HFFc6 (cell line): ENCODE results near the gene ABCD2. TPM values are rescaled to one million over a fixed set of nuclear protein-coding genes. Genes with fewer than 3 reads are reported as not detected.

Experiments used
- DNase-seq: peaks from one replicate; pipeline ENCODE4 v3.0.0-alpha.2; 2018
- H3K27ac Mint-ChIP-seq: 2 replicates; pipeline ENCODE4 v1.8.0; 2020; ENCODE audit warnings: mild to moderate bottlenecking, mixed read lengths
- H3K27me3 Mint-ChIP-seq: 2 replicates; pipeline ENCODE4 v1.8.0; 2021; ENCODE audit warnings: mild to moderate bottlenecking, moderate library complexity, mixed read lengths; ENCODE audit not compliant: insufficient read depth
- H3K36me3 Mint-ChIP-seq: 2 replicates; pipeline ENCODE4 v1.8.0; 2021; ENCODE audit warnings: low read depth, mixed read lengths
- H3K4me1 Mint-ChIP-seq: 2 replicates; pipeline ENCODE4 v1.8.0; 2020; ENCODE audit warnings: low read depth, mixed read lengths
- H3K4me3 Mint-ChIP-seq: 2 replicates; pipeline ENCODE4 v1.8.0; 2020; ENCODE audit warnings: mild to moderate bottlenecking, moderate library complexity, mixed read lengths
- H3K9me3 Mint-ChIP-seq: 2 replicates; pipeline ENCODE4 v1.8.0; 2020; ENCODE audit warnings: mild to moderate bottlenecking, mixed read lengths
- total RNA-seq, 6 experiments: library from RNA; stranded (reverse); fragmentation: NEBNext Ultra II Directional; extraction: Animal tissue kit (Norgen Biotek cat#: 25700); gene quantifications; 2 replicates in 1 of 6; 3 replicates in 5 of 6; pipeline ENCODE4 v1.2.3, GENCODE V29; 2021
- TF ChIP-seq, protein P1 (sequence below): fragments of 200-600 bp; sonication (generic); IDR thresholded peaks from 2 replicates; pipeline ENCODE4 v1.5.0; 2021; ENCODE audit warnings: antibody characterized with exemption, mild to moderate bottlenecking

The ABCD2 gene
- total RNA-seq, 6 experiments from 2014 or later: not detected

DNA sequence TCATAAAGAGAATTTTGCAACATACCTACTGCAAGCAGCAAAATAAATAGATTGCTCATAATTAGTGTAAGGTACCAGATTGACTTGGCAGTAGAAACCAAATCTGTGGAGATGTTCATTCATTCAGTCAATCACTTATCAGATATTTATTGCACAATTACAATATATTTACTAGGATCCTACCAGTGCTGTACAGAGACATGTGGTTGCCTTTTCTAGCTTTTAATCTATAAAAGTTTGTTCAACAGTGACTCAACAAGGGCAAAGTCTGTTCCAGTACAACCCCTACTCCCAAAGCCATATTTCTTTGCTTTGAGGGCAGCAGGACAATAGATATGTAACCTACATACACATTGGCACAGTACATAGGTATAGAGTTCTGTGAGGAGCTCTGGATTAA is 27.3 kb downstream of the ABCD2 start:
- no peak overlapping the region for H3K27ac Mint-ChIP-seq
- H3K27me3 Mint-ChIP-seq: no peaks in the 10 kb centered on the region; the same call in 1 of the 2 replicates
- TF ChIP-seq, protein P1, sequence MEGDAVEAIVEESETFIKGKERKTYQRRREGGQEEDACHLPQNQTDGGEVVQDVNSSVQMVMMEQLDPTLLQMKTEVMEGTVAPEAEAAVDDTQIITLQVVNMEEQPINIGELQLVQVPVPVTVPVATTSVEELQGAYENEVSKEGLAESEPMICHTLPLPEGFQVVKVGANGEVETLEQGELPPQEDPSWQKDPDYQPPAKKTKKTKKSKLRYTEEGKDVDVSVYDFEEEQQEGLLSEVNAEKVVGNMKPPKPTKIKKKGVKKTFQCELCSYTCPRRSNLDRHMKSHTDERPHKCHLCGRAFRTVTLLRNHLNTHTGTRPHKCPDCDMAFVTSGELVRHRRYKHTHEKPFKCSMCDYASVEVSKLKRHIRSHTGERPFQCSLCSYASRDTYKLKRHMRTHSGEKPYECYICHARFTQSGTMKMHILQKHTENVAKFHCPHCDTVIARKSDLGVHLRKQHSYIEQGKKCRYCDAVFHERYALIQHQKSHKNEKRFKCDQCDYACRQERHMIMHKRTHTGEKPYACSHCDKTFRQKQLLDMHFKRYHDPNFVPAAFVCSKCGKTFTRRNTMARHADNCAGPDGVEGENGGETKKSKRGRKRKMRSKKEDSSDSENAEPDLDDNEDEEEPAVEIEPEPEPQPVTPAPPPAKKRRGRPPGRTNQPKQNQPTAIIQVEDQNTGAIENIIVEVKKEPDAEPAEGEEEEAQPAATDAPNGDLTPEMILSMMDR: no peak
- H3K9me3 Mint-ChIP-seq: peaks cover 4% of the 10 kb centered on the region; the same call in 1 of the 2 replicates
- no peak overlapping the region for H3K4me3 Mint-ChIP-seq
- H3K36me3 Mint-ChIP-seq: no peaks in the 10 kb centered on the region
- DNase-seq: no peak
- H3K4me1 Mint-ChIP-seq: no peaks in the 10 kb centered on the region

DNA sequence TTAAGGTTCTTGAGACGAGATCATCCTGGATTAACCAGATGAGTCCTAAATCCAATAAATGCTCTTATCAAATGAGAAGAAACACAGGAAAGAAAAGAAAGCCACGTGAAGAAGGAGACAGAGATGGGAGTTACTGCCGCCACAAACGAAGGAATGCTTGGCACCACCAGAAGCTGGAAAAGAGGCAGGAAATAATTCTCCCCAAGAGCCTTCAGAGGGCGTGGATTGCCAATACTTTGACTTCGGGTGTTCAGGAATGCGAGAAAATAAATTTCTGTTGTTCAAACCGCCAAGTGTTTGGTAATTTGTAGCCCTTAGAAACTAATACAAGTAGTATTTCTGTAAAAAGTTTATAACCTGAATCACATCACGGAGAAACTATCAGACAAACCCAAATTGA is 31.3 kb downstream of the ABCD2 start:
- no peak for DNase-seq
- TF ChIP-seq, protein P1: no peak
- no peak overlapping the region for H3K4me3 Mint-ChIP-seq
- H3K27me3 Mint-ChIP-seq: no peaks in the 10 kb centered on the region; the same call in 1 of the 2 replicates
- H3K4me1 Mint-ChIP-seq: no peaks in the 10 kb centered on the region
- H3K27ac Mint-ChIP-seq: no peak overlapping the region
- H3K36me3 Mint-ChIP-seq: no peaks in the 10 kb centered on the region
- H3K9me3 Mint-ChIP-seq: peaks cover 20% of the 10 kb centered on the region

DNA sequence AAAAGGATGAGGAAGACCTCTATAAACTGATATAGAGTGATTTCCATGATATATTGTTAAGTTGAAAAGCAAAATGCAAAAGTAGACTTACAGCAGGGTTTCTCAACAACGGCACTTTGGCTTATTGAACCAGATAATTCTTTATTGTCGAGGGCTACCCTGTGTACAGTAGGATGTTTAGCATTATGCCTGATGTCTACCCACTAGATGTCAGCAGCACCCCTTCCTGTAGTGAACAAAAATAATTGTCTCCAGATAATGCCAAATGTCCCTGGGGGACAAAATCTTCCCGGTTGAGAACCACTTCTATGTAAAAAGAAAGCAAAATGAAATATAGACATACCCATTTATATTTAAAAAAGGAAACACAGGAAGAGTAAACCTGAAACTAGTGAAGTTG is 32.4 kb downstream of the ABCD2 start:
- Mint-ChIP-seq H3K4me3 (no peak overlapping the region), H3K27me3 (no peaks in the 10 kb centered on the region; the same call in 1 of the 2 replicates), H3K9me3 (peaks cover 20% of the 10 kb centered on the region), H3K36me3 (no peaks in the 10 kb centered on the region), H3K4me1 (no peaks in the 10 kb centered on the region), H3K27ac (no peak overlapping the region)
- TF ChIP-seq, protein P1: no peak; the same call in 1 of the 2 replicates
- DNase-seq: no peak

DNA sequence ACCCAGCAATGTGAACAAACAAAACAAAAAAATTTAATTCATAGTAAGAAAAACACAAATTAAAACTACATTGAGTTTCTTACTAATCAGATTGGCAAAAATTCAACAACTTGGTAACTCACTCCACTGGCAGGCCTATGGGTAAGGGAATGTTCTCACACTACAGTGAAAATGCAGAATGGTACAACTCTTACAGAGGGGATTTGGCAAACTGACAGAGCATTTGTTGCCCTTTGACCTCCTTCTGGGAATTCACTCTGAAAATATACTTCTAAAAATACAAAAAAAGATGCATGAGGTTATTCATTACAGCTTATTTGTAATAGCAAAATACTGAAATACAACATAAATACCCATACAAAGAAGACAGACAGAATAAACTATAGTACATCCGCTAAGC is 32.8 kb downstream of the ABCD2 start:
- TF ChIP-seq, protein P1: no peak
- no peak overlapping the region for H3K4me3 Mint-ChIP-seq
- no peaks in the 10 kb centered on the region for H3K36me3 Mint-ChIP-seq
- H3K27me3 Mint-ChIP-seq: no peaks in the 10 kb centered on the region; the same call in 1 of the 2 replicates
- DNase-seq: no peak
- no peak overlapping the region for H3K27ac Mint-ChIP-seq
- no peaks in the 10 kb centered on the region for H3K4me1 Mint-ChIP-seq
- H3K9me3 Mint-ChIP-seq: peaks cover 20% of the 10 kb centered on the region

DNA sequence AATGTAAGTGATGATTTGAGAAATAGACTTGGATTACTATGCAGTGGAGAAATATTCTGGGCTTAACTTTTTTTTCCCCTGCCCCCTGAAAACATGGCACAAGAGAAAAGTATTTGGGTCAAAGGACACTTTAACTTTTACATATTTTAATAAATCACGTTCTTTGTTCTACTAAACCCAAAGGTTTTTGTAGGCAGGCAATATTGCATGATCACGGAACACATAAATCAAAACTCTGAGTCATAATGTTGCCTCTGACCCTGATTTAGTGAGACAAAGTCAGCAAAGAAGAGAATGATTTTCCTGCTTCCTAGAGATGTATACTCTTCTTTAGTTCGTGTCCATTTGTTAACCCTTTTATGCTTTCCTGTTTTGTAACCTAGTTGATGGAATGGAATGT is 38.0 kb downstream of the ABCD2 start:
- H3K4me1 Mint-ChIP-seq: no peaks in the 10 kb centered on the region
- H3K36me3 Mint-ChIP-seq: no peaks in the 10 kb centered on the region
- TF ChIP-seq, protein P1: no peak
- DNase-seq: no peak
- no peak overlapping the region for H3K27ac Mint-ChIP-seq
- no peaks in the 10 kb centered on the region for H3K27me3 Mint-ChIP-seq
- peaks cover 23% of the 10 kb centered on the region for H3K9me3 Mint-ChIP-seq
- no peak overlapping the region for H3K4me3 Mint-ChIP-seq

DNA sequence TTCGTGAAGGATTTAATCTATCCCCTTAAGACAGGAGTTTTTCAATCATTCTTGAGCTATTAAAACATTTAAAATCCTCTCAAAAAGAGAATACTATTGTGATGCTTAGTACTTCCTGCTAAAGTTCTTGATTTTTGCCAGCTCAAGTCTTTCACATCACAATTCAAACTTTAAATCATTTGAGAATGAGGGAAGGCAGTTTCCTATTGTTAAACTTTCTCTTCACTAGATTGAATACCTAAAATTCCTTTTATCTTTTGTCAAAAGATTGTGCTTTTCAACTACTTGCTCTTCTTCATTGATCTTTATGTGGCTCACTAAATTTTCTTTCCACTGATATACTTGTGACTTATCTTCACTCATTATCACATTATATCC is 44.1 kb downstream of the ABCD2 start:
- TF ChIP-seq, protein P1: no peak
- Mint-ChIP-seq H3K36me3 (no peaks in the 10 kb centered on the region), H3K4me1 (no peaks in the 10 kb centered on the region), H3K9me3 (peaks cover 21% of the 10 kb centered on the region), H3K27me3 (no peaks in the 10 kb centered on the region; the same call in none of the 2 replicates), H3K27ac (no peak overlapping the region), H3K4me3 (no peak overlapping the region)
- DNase-seq: no peak
